ENCODE measurements around the gene CCDC144A.
A peak's percentile ranks its signal among the peaks of the same experiment; 100 is the strongest.
"Not testable (repeated sequence)": the region's sequence is repeated elsewhere in the genome, so short reads cannot be mapped to it uniquely, and the experiment has no call there.

The CCDC144A gene, protein sequence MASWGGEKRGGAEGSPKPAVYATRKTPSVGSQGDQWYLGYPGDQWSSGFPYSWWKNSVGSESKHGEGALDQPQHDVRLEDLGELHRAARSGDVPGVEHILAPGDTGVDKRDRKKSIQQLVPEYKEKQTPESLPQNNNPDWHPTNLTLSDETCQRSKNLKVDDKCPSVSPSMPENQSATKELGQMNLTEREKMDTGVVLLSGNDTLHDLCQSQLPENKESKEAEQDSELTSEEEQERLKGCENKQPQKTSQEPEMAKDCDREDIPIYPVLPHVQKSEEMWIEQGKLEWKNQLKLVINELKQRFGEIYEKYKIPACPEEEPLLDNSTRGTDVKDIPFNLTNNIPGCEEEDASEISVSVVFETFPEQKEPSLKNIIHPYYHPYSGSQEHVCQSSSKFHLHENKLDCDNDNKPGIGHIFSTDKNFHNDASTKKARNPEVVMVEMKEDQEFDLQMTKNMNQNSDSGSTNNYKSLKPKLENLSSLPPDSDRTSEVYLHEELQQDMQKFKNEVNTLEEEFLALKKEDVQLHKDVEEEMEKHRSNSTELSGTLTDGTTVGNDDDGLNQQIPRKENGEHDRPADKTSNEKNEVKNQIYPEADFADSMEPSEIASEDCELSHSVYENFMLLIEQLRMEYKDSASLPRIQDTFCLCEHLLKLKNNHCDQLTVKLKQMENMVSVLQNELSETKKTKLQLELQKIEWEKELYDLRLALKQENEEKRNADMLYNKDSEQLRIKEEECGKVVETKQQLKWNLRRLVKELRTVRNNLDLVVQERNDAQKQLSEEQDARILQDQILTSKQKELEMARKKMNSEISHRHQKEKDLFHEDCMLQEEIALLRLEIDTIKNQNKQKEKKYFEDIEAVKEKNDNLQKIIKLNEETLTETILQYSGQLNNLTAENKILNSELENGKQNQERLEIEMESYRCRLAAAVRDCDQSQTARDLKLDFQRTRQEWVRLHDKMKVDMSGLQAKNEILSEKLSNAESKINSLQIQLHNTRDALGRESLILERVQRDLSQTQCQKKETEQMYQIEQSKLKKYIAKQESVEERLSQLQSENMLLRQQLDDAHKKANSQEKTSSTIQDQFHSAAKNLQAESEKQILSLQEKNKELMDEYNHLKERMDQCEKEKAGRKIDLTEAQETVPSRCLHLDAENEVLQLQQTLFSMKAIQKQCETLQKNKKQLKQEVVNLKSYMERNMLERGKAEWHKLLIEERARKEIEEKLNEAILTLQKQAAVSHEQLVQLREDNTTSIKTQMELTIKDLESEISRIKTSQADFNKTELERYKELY (N-terminal part only)

GRCh38 chr17:16689731-16690281, at the start of gene CCDC144A:
Gene CCDC144A, plus strand, starts transcription at chr17:16690241. Its CDS starts 160 bp downstream, at chr17:16690401.
- H3K36me3 Mint-ChIP-seq (ENCODE audit: low read depth); H3K27me3 Mint-ChIP-seq; H3K4me1 Mint-ChIP-seq; H3K9me3 Mint-ChIP-seq: not testable (repeated sequence)
- ATAC-seq (peak; percentile 93), DNase-seq (peak; percentile 83)
- Mint-ChIP-seq H3K27ac (peak within 1 kb of the TSS; percentile 80), H3K4me3 (peak within 1 kb of the TSS; percentile 79)

- Mint-ChIP-seq H3K27me3 (no peaks in the 10 kb centered on the region), H3K4me1 (peaks cover 16% of the 10 kb centered on the region), H3K36me3 (ENCODE audit: low read depth) (peaks cover 5% of the 10 kb centered on the region), H3K4me3 (no peak overlapping the region), H3K27ac (no peak overlapping the region), H3K9me3 (no peaks in the 10 kb centered on the region)
- no peak for DNase-seq
- ATAC-seq, result no peak
These were observed 40.5 kb upstream of the CCDC144A start for GRCh38 chr17:16649585-16649984.

DNA sequence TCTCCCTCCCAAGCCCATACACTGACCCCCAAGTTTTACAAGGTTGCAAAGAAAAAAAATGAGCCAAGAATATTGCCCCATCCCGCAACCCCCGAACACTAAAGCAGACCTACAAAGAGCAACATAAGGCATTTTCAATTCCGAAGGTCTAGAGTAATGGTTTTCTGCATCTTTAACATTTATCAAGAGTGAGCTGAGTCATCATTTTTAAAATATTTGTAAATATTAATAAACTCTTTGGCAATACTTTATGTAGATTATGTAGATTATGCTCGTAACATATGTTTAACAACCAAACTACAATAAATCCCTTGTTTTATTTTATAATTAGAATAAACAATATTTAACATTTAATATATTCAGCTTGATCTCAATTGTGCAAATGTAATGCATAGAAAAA, 37.8 kb upstream of the CCDC144A start:
- ATAC-seq (no peak), DNase-seq (no peak)
- H3K9me3 Mint-ChIP-seq, result no peaks in the 10 kb centered on the region
- H3K36me3 Mint-ChIP-seq (ENCODE audit: low read depth), result peaks cover 2% of the 10 kb centered on the region
- H3K4me3 Mint-ChIP-seq, result peak overlapping the region; percentile 79
- H3K27ac Mint-ChIP-seq, result no peak overlapping the region
- peaks cover 16% of the 10 kb centered on the region for H3K4me1 Mint-ChIP-seq
- no peaks in the 10 kb centered on the region for H3K27me3 Mint-ChIP-seq

- Mint-ChIP-seq H3K27me3 (no peaks in the 10 kb centered on the region), H3K4me1 (peaks cover 16% of the 10 kb centered on the region), H3K9me3 (no peaks in the 10 kb centered on the region), H3K4me3 (peak overlapping the region; percentile 79), H3K27ac (peak overlapping the region; percentile 52), H3K36me3 (ENCODE audit: low read depth) (peaks cover 2% of the 10 kb centered on the region)
- ATAC-seq (no peak), DNase-seq (no peak)
These were observed 37.1 kb upstream of the CCDC144A start for GRCh38 chr17:16652847-16653366.

- H3K36me3 Mint-ChIP-seq (ENCODE audit: low read depth), result no peaks in the 10 kb centered on the region
- peaks cover 16% of the 10 kb centered on the region for H3K4me1 Mint-ChIP-seq
- H3K9me3 Mint-ChIP-seq, result no peaks in the 10 kb centered on the region
- ATAC-seq (peak; percentile 94), DNase-seq (peak; percentile 90)
- H3K27me3 Mint-ChIP-seq, result no peaks in the 10 kb centered on the region
- peak within 1 kb of the TSS; percentile 52 for H3K27ac Mint-ChIP-seq
- peak within 1 kb of the TSS; percentile 79 for H3K4me3 Mint-ChIP-seq
These were observed 36.5 kb upstream of the CCDC144A start, which contains the start of gene ZNF624 for GRCh38 chr17:16653367-16654041. Gene ZNF624, minus strand, starts transcription at chr17:16653850.

DNA sequence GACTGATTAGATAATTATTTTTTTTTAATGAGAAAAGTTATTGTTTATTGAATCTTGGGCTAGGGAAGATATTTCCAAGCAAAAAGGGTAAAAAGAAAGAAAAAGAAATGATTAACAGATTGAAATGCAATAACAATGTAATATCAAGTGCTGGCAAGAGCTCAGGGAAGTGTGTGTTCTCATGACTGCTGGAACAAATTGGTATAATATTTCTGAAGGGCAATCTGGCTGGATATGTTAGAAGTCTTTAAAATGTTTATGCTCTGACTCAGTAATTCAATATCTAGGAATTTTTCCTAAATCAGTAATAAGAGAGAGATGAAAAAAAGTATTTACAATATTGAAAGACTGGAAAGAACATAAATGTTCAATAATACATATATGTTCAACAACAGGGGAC, 28.8 kb upstream of the CCDC144A start:
- DNase-seq (no peak), ATAC-seq (no peak)
- no peaks in the 10 kb centered on the region for H3K4me1 Mint-ChIP-seq
- H3K9me3 Mint-ChIP-seq, result no peaks in the 10 kb centered on the region
- no peak overlapping the region for H3K4me3 Mint-ChIP-seq
- peaks cover 38% of the 10 kb centered on the region for H3K27me3 Mint-ChIP-seq
- no peaks in the 10 kb centered on the region for H3K36me3 Mint-ChIP-seq (ENCODE audit: low read depth)
- no peak overlapping the region for H3K27ac Mint-ChIP-seq

GRCh38 chr17:16662936-16663335, 27.1 kb upstream of the CCDC144A start:
- H3K4me3 Mint-ChIP-seq, result no peak overlapping the region
- H3K9me3 Mint-ChIP-seq, result no peaks in the 10 kb centered on the region
- ATAC-seq, result no peak
- H3K4me1 Mint-ChIP-seq, result peaks cover 3% of the 10 kb centered on the region
- no peak overlapping the region for H3K27ac Mint-ChIP-seq
- DNase-seq, result no peak
- no peaks in the 10 kb centered on the region for H3K36me3 Mint-ChIP-seq (ENCODE audit: low read depth)
- peaks cover 45% of the 10 kb centered on the region for H3K27me3 Mint-ChIP-seq

DNA sequence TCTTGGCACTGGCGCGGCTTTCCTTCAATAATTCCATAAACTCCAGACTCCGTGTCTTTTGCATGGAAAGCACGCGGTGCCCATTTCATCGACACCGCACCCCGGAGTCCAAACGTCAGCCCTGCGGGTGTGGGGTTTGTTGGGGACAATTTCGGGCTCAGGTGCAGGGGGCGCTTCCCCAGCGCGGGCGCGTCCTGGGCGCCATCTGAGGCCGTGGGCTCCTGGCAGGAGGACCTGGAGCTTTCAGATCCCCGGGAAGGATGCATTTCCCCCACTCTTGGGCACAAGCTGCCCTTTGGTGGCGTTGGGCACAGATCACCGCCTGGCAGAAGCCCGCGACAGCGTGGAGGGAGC, 23.5 kb upstream of the CCDC144A start:
- DNase-seq; H3K27ac Mint-ChIP-seq; H3K4me3 Mint-ChIP-seq; H3K4me1 Mint-ChIP-seq; H3K9me3 Mint-ChIP-seq; H3K36me3 Mint-ChIP-seq (ENCODE audit: low read depth); ATAC-seq: not testable (repeated sequence)
- H3K27me3 Mint-ChIP-seq, result peaks cover 44% of the 10 kb centered on the region

DNA sequence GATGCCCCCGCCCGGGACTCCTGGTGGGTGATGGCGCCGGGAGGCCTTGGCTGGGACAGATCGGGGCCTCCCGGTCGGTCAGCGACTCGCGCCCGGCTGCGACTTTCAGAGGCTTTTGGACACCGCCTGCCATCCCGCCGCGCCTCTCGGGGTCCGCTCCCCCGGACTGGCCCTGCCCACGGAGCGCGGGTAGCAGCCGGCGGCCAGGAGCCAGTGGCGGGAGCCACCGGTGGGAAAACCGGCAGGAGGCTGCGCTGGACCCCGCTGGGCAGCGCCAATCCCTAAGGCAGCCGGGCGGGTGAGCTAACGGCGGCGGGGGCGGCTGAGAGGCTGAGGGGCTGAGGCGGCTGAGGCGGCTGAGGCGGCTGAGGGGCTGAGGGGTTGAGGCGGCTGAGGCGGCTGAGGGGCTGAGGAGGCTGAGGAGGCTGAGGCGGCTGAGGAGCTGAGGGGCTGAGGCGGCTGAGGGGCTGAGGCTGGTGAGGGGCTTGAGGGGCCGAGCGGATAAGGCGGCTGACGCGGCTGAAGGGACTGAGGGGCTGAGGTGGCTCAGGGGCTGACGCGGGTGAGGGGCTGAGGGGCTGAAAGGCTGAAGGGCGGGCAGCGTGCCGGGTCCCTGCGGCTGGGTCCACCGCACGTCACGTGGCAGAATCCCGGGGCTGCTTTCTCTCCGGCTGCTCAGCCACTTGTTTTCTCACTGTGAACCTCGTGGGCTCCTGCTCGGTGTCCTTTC, 23.0 kb upstream of the CCDC144A start:
- Mint-ChIP-seq H3K4me3 (peak overlapping the region; percentile 66), H3K27me3 (peaks cover 47% of the 10 kb centered on the region)
- not testable (repeated sequence) for H3K9me3 Mint-ChIP-seq; H3K36me3 Mint-ChIP-seq (ENCODE audit: low read depth); H3K27ac Mint-ChIP-seq; H3K4me1 Mint-ChIP-seq
- DNase-seq (peak; percentile 14), ATAC-seq (peak; percentile 28)

DNA sequence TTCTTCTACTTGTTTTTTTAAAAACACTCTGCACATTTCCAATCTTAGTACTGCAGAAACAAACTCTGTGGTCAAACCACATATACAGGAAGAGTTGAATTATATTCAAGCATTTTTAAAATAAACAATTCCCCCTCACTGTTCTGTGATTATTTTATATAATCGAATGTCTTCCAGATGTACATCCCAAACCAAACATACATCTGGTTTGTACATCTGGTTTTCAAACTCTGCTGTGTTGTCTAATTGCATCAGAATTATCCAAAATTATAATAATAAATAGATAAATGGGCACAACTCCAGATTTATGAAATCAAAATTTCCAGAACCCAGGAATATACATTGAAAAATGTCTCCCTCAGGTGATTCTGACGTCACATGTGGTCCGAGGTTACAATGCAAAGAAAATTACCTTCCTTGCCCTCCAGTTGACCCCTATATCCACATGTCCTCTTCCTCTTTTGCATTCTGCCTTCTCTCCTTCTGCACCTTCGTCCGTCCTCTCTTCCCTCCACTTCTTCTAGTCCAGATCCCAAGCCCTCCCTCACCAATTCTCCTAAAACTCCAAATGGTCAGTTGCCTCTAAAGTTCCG, 13.3 kb upstream of the CCDC144A start:
- Mint-ChIP-seq H3K36me3 (ENCODE audit: low read depth) (no peaks in the 10 kb centered on the region), H3K4me3 (no peak overlapping the region), H3K4me1 (no peaks in the 10 kb centered on the region), H3K9me3 (no peaks in the 10 kb centered on the region), H3K27me3 (peaks cover 12% of the 10 kb centered on the region), H3K27ac (no peak overlapping the region)
- ATAC-seq, result no peak
- DNase-seq, result no peak

GRCh38 chr17:16683290-16684138, 6.5 kb upstream of the CCDC144A start:
- H3K27ac Mint-ChIP-seq; DNase-seq; ATAC-seq; H3K36me3 Mint-ChIP-seq (ENCODE audit: low read depth); H3K9me3 Mint-ChIP-seq; H3K4me1 Mint-ChIP-seq: not testable (repeated sequence)
- H3K27me3 Mint-ChIP-seq, result peaks cover 29% of the 10 kb centered on the region
- H3K4me3 Mint-ChIP-seq, result peak overlapping the region; percentile 38

- not testable (repeated sequence) for H3K27ac Mint-ChIP-seq; DNase-seq; H3K4me1 Mint-ChIP-seq; ATAC-seq; H3K9me3 Mint-ChIP-seq; H3K36me3 Mint-ChIP-seq (ENCODE audit: low read depth); H3K4me3 Mint-ChIP-seq
- peaks cover 24% of the 10 kb centered on the region for H3K27me3 Mint-ChIP-seq
These were observed 4.0 kb upstream of the CCDC144A start for GRCh38 chr17:16686019-16686418.

All from activated naive CD8-positive, alpha-beta T cell treated with anti-CD3 and anti-CD28 coated beads, Interleukin-2, amount 50 U/mL, for 24 hours (primary cell).